Measurements from ENCODE around the gene DNAJC24. TPM values are rescaled to one million over a fixed set of nuclear protein-coding genes. Genes with fewer than 3 reads are reported as not detected.

DNAJC24 gene
- total and polyA plus RNA-seq, 4 donors, result 3.8 to 16.8 (median 6.2) TPM

DNA sequence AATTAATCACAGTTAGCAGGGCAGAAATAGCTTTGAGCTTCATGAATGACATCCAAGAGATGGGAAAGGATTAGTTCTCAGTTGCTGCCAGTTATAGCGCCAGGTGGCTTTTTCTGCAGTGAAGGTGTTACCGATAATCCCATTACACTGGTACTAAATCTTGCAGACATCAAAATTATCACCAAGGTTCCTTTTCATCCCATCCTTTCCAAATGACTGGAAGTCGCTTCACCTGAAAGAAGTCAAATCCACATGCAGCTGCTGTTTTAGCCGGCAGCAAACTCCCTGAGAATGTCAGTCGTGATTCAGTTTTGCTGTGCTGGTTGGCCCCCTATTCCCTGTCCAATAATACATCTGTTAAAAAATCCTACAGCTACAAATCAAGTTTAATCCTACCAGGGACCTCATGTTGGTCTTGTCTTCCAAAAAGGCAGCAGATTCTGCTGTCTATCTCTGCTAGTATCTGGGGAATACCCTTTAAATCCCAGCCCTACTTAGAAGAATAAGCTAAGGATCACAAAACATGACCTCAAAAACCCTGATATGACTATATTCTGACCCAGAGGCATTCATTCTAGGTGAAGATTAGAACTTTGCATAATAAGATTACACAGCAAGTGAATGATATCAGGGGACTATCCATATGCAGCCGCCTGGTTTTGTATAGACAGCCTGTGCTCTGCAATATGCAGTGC lies 108.0 kb downstream of the DNAJC24 start:
- DNase-seq (ENCODE audit: low spot score), result no peak
- TF ChIP-seq, protein P1, sequence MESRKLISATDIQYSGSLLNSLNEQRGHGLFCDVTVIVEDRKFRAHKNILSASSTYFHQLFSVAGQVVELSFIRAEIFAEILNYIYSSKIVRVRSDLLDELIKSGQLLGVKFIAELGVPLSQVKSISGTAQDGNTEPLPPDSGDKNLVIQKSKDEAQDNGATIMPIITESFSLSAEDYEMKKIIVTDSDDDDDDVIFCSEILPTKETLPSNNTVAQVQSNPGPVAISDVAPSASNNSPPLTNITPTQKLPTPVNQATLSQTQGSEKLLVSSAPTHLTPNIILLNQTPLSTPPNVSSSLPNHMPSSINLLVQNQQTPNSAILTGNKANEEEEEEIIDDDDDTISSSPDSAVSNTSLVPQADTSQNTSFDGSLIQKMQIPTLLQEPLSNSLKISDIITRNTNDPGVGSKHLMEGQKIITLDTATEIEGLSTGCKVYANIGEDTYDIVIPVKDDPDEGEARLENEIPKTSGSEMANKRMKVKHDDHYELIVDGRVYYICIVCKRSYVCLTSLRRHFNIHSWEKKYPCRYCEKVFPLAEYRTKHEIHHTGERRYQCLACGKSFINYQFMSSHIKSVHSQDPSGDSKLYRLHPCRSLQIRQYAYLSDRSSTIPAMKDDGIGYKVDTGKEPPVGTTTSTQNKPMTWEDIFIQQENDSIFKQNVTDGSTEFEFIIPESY (IDR thresholded peaks at IDR 0.05), result no peak
- TF ChIP-seq RXRA (IDR thresholded peaks at IDR 0.05) (no peak), JUND (IDR thresholded peaks at IDR 0.05) (no peak), GABPA (IDR thresholded peaks at IDR 0.05 in 1 of 2, conservative IDR thresholded peaks at IDR 0.05 in 1 of 2) (no peak), RAD21 (IDR thresholded peaks at IDR 0.05) (no peak)
- TF ChIP-seq, protein P2, sequence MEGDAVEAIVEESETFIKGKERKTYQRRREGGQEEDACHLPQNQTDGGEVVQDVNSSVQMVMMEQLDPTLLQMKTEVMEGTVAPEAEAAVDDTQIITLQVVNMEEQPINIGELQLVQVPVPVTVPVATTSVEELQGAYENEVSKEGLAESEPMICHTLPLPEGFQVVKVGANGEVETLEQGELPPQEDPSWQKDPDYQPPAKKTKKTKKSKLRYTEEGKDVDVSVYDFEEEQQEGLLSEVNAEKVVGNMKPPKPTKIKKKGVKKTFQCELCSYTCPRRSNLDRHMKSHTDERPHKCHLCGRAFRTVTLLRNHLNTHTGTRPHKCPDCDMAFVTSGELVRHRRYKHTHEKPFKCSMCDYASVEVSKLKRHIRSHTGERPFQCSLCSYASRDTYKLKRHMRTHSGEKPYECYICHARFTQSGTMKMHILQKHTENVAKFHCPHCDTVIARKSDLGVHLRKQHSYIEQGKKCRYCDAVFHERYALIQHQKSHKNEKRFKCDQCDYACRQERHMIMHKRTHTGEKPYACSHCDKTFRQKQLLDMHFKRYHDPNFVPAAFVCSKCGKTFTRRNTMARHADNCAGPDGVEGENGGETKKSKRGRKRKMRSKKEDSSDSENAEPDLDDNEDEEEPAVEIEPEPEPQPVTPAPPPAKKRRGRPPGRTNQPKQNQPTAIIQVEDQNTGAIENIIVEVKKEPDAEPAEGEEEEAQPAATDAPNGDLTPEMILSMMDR (IDR thresholded peaks at IDR 0.05; ENCODE audit: low read depth, low read length, missing input control), result no peak
- no peak overlapping the region for H3K9ac ChIP-seq (ENCODE audit: low read depth in 1 of 2, low read length in 2 of 2)
- WGBS, result 93% methylated on average over 6 of the region's 6 CpGs
- no peaks in the 10 kb centered on the region for H3K27me3 ChIP-seq (ENCODE audit: control insufficient read depth in 4 of 4, insufficient read depth in 4 of 4, low read length in 3 of 4)
- no peaks in the 10 kb centered on the region for H3K9me3 ChIP-seq (ENCODE audit: control insufficient read depth in 4 of 4, low read length in 3 of 4)
- no peak overlapping the region for H3K4me3 ChIP-seq (ENCODE audit: low read depth in 1 of 3, low read length in 3 of 3)
- H3K36me3 ChIP-seq (ENCODE audit: control insufficient read depth in 4 of 4, insufficient read depth in 3 of 4, low read depth in 1 of 4, low read length in 3 of 4), result no peaks in the 10 kb centered on the region
- no peaks in the 10 kb centered on the region for H3K4me1 ChIP-seq (ENCODE audit: control insufficient read depth in 4 of 4, insufficient read depth in 4 of 4, low read length in 3 of 4)
- H3K27ac ChIP-seq (ENCODE audit: low read depth in 1 of 2, low read length in 2 of 2), result no peak overlapping the region

DNA sequence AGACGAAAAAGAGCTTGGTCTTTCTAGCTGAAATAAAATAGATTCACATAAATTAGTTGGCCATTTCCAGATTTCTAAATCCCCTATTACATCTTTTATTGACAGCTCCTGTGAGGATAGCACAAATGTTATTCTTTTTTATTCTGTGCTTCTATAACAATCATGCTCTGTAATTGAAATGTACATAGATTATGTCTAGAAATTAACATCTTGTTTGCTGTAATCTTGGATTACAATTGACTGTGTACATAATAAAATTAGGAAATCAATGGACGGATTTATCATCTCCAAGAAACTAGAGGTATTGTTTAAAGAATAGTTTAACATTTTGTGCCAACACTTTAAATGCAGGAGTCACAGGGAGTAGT lies 108.5 kb downstream of the DNAJC24 start:
- no peaks in the 10 kb centered on the region for H3K4me1 ChIP-seq (ENCODE audit: control insufficient read depth in 4 of 4, insufficient read depth in 4 of 4, low read length in 3 of 4)
- 85% methylated on average over 2 of the region's 2 CpGs for WGBS
- H3K4me3 ChIP-seq (ENCODE audit: low read depth in 1 of 3, low read length in 3 of 3), result no peak overlapping the region
- DNase-seq (ENCODE audit: low spot score), result no peak
- no peaks in the 10 kb centered on the region for H3K9me3 ChIP-seq (ENCODE audit: control insufficient read depth in 4 of 4, low read length in 3 of 4)
- H3K36me3 ChIP-seq (ENCODE audit: control insufficient read depth in 4 of 4, insufficient read depth in 3 of 4, low read depth in 1 of 4, low read length in 3 of 4), result no peaks in the 10 kb centered on the region
- no peak for TF ChIP-seq RXRA (IDR thresholded peaks at IDR 0.05)
- no peak for TF ChIP-seq SP1 (IDR thresholded peaks at IDR 0.05)
- TF ChIP-seq EGR1 (IDR thresholded peaks at IDR 0.05; ENCODE audit: low read depth in 2 of 2), result no peak
- TF ChIP-seq TAF1 (conservative IDR thresholded peaks at IDR 0.05), result no peak
- TF ChIP-seq GABPA (IDR thresholded peaks at IDR 0.05 in 1 of 2, conservative IDR thresholded peaks at IDR 0.05 in 1 of 2), result no peak
- TF ChIP-seq, protein P3, sequence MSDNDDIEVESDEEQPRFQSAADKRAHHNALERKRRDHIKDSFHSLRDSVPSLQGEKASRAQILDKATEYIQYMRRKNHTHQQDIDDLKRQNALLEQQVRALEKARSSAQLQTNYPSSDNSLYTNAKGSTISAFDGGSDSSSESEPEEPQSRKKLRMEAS (IDR thresholded peaks at IDR 0.05), result no peak
- TF ChIP-seq YY1 (IDR thresholded peaks at IDR 0.05), result no peak
- TF ChIP-seq, protein P4, sequence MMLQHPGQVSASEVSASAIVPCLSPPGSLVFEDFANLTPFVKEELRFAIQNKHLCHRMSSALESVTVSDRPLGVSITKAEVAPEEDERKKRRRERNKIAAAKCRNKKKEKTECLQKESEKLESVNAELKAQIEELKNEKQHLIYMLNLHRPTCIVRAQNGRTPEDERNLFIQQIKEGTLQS (IDR thresholded peaks at IDR 0.05), result no peak
- no peak for TF ChIP-seq FOXA1 (IDR thresholded peaks at IDR 0.05)
- TF ChIP-seq, protein P1 (IDR thresholded peaks at IDR 0.05), result no peak
- no peak overlapping the region for H3K27ac ChIP-seq (ENCODE audit: low read depth in 1 of 2, low read length in 2 of 2)
- H3K9ac ChIP-seq (ENCODE audit: low read depth in 1 of 2, low read length in 2 of 2), result no peak overlapping the region
- no peaks in the 10 kb centered on the region for H3K27me3 ChIP-seq (ENCODE audit: control insufficient read depth in 4 of 4, insufficient read depth in 4 of 4, low read length in 3 of 4)
